ENCODE results near the gene OPCML. TPM values are rescaled to one million over a fixed set of nuclear protein-coding genes. Genes with fewer than 3 reads are reported as not detected.

OPCML gene
- total RNA-seq, 4 donors from 2014 or later, result 0.33 TPM; not detected in 3

GRCh38 chr11:132913295-132913694 is 619.0 kb downstream of the OPCML start:
- no peak for DNase-seq
- intact Hi-C loops (cut with DNase I), result no loop called here
- Histone ChIP-seq H3K36me3 (no peaks in the 10 kb centered on the region), H3K4me1 (no peaks in the 10 kb centered on the region), H3K4me3 (replicated peaks in 1 of 3) (no peak overlapping the region), H3K27me3 (no peaks in the 10 kb centered on the region), H3K27ac (no peak overlapping the region), H3K9me3 (no peaks in the 10 kb centered on the region)
- TF ChIP-seq POLR2A (IDR thresholded peaks at IDR 0.05), result no peak
- no peak for TF ChIP-seq CTCF (IDR thresholded peaks at IDR 0.05)
- WGBS, 2 donors, result 82 to 89% methylated on average over 6 of the region's 6 CpGs

- Histone ChIP-seq H3K27me3 (no peaks in the 10 kb centered on the region), H3K27ac (no peak overlapping the region), H3K4me1 (no peaks in the 10 kb centered on the region), H3K36me3 (no peaks in the 10 kb centered on the region), H3K9me3 (no peaks in the 10 kb centered on the region), H3K4me3 (replicated peaks in 1 of 3) (no peak overlapping the region)
- DNase-seq, result no peak
- intact Hi-C loops (cut with DNase I), result no loop called here
- WGBS, 2 donors, result 55 to 65% methylated on average over 7 of the region's 7 CpGs
- TF ChIP-seq CTCF (IDR thresholded peaks at IDR 0.05), result no peak
- no peak for TF ChIP-seq POLR2A (IDR thresholded peaks at IDR 0.05)
Measured at GRCh38 chr11:132911186-132911585, 621.1 kb downstream of the OPCML start.

GRCh38 chr11:132910011-132910760 is 622.1 kb downstream of the OPCML start:
- H3K4me3 ChIP-seq (replicated peaks in 1 of 3), result no peak overlapping the region
- DNase-seq, result no peak
- TF ChIP-seq CTCF (IDR thresholded peaks at IDR 0.05), result no peak
- no peak for TF ChIP-seq POLR2A (IDR thresholded peaks at IDR 0.05)
- intact Hi-C loops (cut with DNase I), result no loop called here
- no peak overlapping the region for H3K27ac ChIP-seq
- H3K27me3 ChIP-seq, result no peaks in the 10 kb centered on the region
- H3K4me1 ChIP-seq, result no peaks in the 10 kb centered on the region
- H3K36me3 ChIP-seq, result no peaks in the 10 kb centered on the region
- H3K9me3 ChIP-seq, result no peaks in the 10 kb centered on the region
- 69 to 73% methylated on average over 18 of the region's 18 CpGs for WGBS, 2 donors

- TF ChIP-seq CTCF (IDR thresholded peaks at IDR 0.05) (no peak), POLR2A (IDR thresholded peaks at IDR 0.05) (no peak)
- no peak for DNase-seq
- no peaks in the 10 kb centered on the region for H3K9me3 ChIP-seq
- no peak overlapping the region for H3K27ac ChIP-seq
- intact Hi-C loops (cut with DNase I), result no loop called here
- H3K4me3 ChIP-seq (replicated peaks in 1 of 3), result no peak overlapping the region
- H3K4me1 ChIP-seq, result no peaks in the 10 kb centered on the region
- 88 to 89% methylated on average over 8 of the region's 8 CpGs for WGBS, 2 donors
- no peaks in the 10 kb centered on the region for H3K27me3 ChIP-seq
- H3K36me3 ChIP-seq, result no peaks in the 10 kb centered on the region
Measured at GRCh38 chr11:132909021-132909606, 623.2 kb downstream of the OPCML start.

- 92 to 99% methylated on average over 4 of the region's 4 CpGs for WGBS, 2 donors
- Histone ChIP-seq H3K27me3 (no peaks in the 10 kb centered on the region), H3K4me3 (replicated peaks in 1 of 3) (no peak overlapping the region), H3K9me3 (no peaks in the 10 kb centered on the region), H3K4me1 (no peaks in the 10 kb centered on the region), H3K36me3 (no peaks in the 10 kb centered on the region), H3K27ac (no peak overlapping the region)
- DNase-seq, result no peak
- TF ChIP-seq POLR2A (IDR thresholded peaks at IDR 0.05) (no peak), CTCF (IDR thresholded peaks at IDR 0.05) (no peak)
- intact Hi-C loops (cut with DNase I), result no loop called here
Measured at GRCh38 chr11:132908414-132908810, 623.9 kb downstream of the OPCML start.
